Activated CD4-positive, alpha-beta T cell treated with anti-CD3 and anti-CD28 coated beads for 24 hours (primary cell): ENCODE data around the gene SIDT2.
A peak's percentile ranks its signal among the peaks of the same experiment; 100 is the strongest.
"Not testable (repeated sequence)": the region's sequence is repeated elsewhere in the genome, so short reads cannot be mapped to it uniquely, and the experiment has no call there.

ENCODE experiments used
- DNase-seq, 2 donors: peaks; one replicate each; pipeline ENCODE4 v3.0.0-alpha.2; 2020; ENCODE audit warnings: low read depth in 2 of 2

The SIDT2 gene

GRCh38 chr11:117172724-117173421, 5.7 kb upstream of the SIDT2 start:
- no peak for DNase-seq

GRCh38 chr11:117175104-117175503, 3.4 kb upstream of the SIDT2 start:
- DNase-seq, result no peak

GRCh38 chr11:117175781-117176180, 2.8 kb upstream of the SIDT2 start:
- DNase-seq, result no peak

- no peak for DNase-seq
Measured at GRCh38 chr11:117176186-117176585, 2.4 kb upstream of the SIDT2 start.

- no peak for DNase-seq
Measured at GRCh38 chr11:117177534-117178209, 871 bp upstream of the SIDT2 start.

GRCh38 chr11:117179048-117179999, 781 bp downstream of the SIDT2 start:
- peak in 1 of 2 donors; percentile 27 for DNase-seq

- no peak for DNase-seq
Measured at GRCh38 chr11:117180020-117180419, 1.5 kb downstream of the SIDT2 start.

- DNase-seq, result peak; percentile 23 to 37
Measured at GRCh38 chr11:117180661-117181585, 2.4 kb downstream of the SIDT2 start.

- DNase-seq, result no peak
Measured at GRCh38 chr11:117181586-117182550, 3.3 kb downstream of the SIDT2 start.

GRCh38 chr11:117182551-117182935, 4.0 kb downstream of the SIDT2 start:
- no peak for DNase-seq

GRCh38 chr11:117183178-117183577, 4.6 kb downstream of the SIDT2 start:
- not testable (repeated sequence) for DNase-seq

- no peak for DNase-seq
Measured at GRCh38 chr11:117183724-117184349, 5.3 kb downstream of the SIDT2 start.

GRCh38 chr11:117185736-117186430, 7.3 kb downstream of the SIDT2 start:
- DNase-seq, result no peak

GRCh38 chr11:117186431-117186761, 7.9 kb downstream of the SIDT2 start:
- no peak for DNase-seq

- no peak for DNase-seq
Measured at GRCh38 chr11:117187007-117187406, 8.5 kb downstream of the SIDT2 start.

GRCh38 chr11:117187428-117187798, 8.9 kb downstream of the SIDT2 start:
- no peak for DNase-seq

- no peak for DNase-seq
Measured at GRCh38 chr11:117187799-117188481, 9.4 kb downstream of the SIDT2 start.

GRCh38 chr11:117188620-117189081, 10.1 kb downstream of the SIDT2 start:
- DNase-seq, result no peak
